WI38 (cell line): ENCODE data around the gene RANGRF.

Experiments
- H3K4me3 ChIP-seq: 2 replicates; pipeline ENCODE4 v1.5.1; 2011; ENCODE audit warnings: low read depth, mild to moderate bottlenecking, control low read depth, low read length
- CTCF ChIP-seq: IDR thresholded peaks from 2 replicates; pipeline ENCODE4 v1.5.1; 2012; ENCODE audit warnings: low read depth, mild to moderate bottlenecking, control low read depth, low read length

Gene RANGRF

GRCh38 chr17:8266648-8267479 is 21.6 kb upstream of the RANGRF start:
- H3K4me3 ChIP-seq: no peak overlapping the region
- TF ChIP-seq CTCF: no peak

GRCh38 chr17:8267480-8268147 is 20.9 kb upstream of the RANGRF start:
- no peak for TF ChIP-seq CTCF
- no peak overlapping the region for H3K4me3 ChIP-seq

- no peak overlapping the region for H3K4me3 ChIP-seq
- TF ChIP-seq CTCF: no peak
These were observed 19.7 kb upstream of the RANGRF start for GRCh38 chr17:8268550-8269298.

DNA sequence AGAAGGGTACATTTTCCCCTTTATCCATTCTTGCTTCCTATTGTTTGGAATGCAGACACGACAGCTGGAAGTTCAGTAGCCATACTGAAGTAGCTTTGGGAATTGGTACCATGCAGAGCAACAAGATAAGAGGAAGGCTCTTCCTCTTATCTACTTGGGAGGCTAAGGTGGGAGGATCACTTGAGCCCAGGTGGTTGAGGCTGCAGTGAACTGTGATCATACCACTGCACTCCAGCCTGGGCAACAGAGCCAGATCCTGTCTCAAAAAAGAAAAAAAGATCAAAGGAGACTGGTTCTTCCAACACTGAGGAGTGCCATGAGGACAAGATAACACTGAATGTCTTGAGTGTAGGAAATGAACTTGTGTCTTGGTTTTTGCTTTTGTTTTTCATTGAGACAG is 16.0 kb upstream of the RANGRF start:
- TF ChIP-seq CTCF: no peak
- no peak overlapping the region for H3K4me3 ChIP-seq

DNA sequence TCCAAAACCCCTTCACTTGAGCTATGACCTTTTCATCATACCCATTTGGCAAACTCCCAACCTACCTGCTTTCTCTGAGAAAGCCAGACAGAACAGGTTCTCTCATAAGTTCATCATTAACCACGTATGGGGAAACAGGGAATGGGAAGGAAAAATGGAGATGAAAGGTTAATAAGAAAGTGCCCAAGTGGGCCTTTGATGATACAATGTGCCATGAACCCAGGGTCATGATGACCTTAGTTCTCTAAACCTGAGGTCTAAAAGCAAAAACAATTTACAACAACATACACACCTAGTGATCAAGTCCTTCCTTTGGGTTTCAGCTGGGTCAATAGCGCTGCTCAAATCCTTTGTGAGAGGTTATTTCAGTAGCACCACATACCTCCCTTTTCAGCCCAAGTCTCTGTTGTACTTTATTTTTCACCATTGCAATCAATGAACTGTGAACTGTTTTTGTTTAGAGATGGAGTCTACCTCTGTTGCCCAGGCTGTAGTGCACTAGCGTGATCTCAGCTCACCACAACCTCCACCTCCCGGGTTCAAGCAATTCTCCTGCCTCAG is 14.5 kb upstream of the RANGRF start:
- H3K4me3 ChIP-seq: no peak overlapping the region
- TF ChIP-seq CTCF: no peak

GRCh38 chr17:8274816-8275215 is 13.7 kb upstream of the RANGRF start:
- no peak for TF ChIP-seq CTCF
- no peak overlapping the region for H3K4me3 ChIP-seq
